Measurements from ENCODE around the gene RAPGEF6.

The RAPGEF6 gene

DNA sequence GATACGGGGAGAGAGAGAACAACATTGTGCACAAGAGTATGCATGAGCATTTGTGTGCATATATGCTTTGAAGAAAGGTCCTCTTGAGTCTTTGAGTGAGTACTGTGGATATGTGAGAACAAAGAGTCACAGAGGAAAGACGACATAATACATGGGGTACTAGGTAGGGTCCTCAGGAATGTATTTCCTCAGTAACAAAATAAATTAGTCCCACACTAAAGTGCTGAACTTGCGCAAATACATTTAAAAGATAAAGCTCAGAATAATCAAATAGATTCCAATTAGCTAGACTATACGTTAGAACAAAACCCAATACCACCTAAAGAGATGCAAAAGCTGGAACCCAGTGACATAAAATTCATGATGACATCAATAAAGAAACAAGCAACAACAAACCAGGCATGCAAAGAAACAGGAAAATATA is 70.8 kb downstream of the RAPGEF6 start:
- Histone ChIP-seq H3K4me1 (ENCODE audit: control insufficient read depth in 1 of 2, insufficient read depth in 2 of 2, low read length in 2 of 2) (peaks cover 2% of the 10 kb centered on the region in 2 experiments), H3K18ac (ENCODE audit: low read length) (no peak overlapping the region), H3K27ac (ENCODE audit: low read depth, low read length) (no peak overlapping the region), H3K4ac (ENCODE audit: low read depth, low read length) (no peak overlapping the region), H2BK12ac (ENCODE audit: low read length) (no peak overlapping the region), H3K79me1 (ENCODE audit: low read length) (no peaks in the 10 kb centered on the region), H3K79me2 (ENCODE audit: control insufficient read depth, insufficient read depth, low read length, poor library complexity) (no peaks in the 10 kb centered on the region), H3K9me3 (ENCODE audit: insufficient read depth, low read depth, low read length) (no peaks in the 10 kb centered on the region), H3K36me3 (ENCODE audit: control insufficient read depth in 1 of 2, insufficient read depth in 2 of 2, low read length in 2 of 2) (no peaks in the 10 kb centered on the region), H2BK120ac (ENCODE audit: insufficient read depth, low read length, poor library complexity) (no peak overlapping the region), H3K4me2 (ENCODE audit: low read length) (no peak overlapping the region), H4K12ac (ENCODE audit: low read depth, low read length) (no peak overlapping the region), H3K27me3 (ENCODE audit: insufficient read depth, low read length) (no peaks in the 10 kb centered on the region), H3K4me3 (ENCODE audit: low read depth, low read length) (no peak overlapping the region), H4K8ac (ENCODE audit: low read depth, low read length) (no peak overlapping the region), H3K23ac (ENCODE audit: low read length) (no peak overlapping the region), H3K14ac (ENCODE audit: low read length) (no peak overlapping the region), H4K91ac (ENCODE audit: low read depth, low read length) (no peak overlapping the region), H2AK5ac (ENCODE audit: low read length) (no peak overlapping the region), H2BK5ac (ENCODE audit: low read depth, low read length, poor library complexity) (no peak overlapping the region), H3K9ac (ENCODE audit: low read length) (no peak overlapping the region), H2AFZ (ENCODE audit: insufficient read depth, low read length, poor library complexity) (no peak overlapping the region)
- no peak for DNase-seq
- WGBS (ENCODE audit: extremely low coverage, insufficient coverage, insufficient read length): no CpG with 5 or more reads among the region's 4 CpGs

DNA sequence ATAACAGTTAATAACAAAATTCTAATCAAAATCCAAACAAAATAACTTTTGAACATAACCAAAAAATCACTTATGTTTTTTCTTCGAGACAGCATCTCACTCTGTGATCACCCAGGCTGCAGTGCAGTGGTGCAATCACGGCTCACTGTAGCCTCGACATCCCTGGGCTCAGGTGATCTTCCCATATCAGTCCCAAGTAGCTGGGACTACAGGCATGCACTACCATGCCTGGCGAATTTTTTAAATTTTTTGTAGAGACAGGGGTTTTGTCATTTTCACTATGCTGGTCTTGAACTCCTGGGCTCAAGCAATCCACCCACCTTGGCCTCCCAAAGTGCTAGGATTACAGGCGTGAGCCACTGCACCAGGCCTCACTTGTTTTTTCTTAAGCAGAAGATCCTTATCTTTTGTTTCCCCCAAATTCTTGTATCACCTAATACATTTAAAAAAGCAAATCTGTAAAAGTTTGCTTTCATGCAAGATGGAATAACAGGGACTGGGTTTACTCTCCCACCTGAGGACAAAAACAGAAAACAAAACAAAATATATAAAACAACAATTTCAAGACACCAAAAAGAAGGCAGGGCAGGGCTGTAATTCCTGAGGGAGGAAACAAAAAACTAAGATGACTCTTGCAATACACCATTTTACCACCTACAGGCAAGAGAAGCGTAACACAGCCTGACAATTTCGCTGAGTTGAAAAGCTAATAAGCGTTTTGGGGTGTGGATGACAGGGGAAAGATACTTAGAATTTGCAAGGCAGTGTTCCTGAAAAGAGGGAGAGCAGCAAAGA is 71.4 kb downstream of the RAPGEF6 start:
- Histone ChIP-seq H3K27me3 (ENCODE audit: insufficient read depth, low read length) (no peaks in the 10 kb centered on the region), H2BK12ac (ENCODE audit: low read length) (no peak overlapping the region), H4K8ac (ENCODE audit: low read depth, low read length) (no peak overlapping the region), H3K27ac (ENCODE audit: low read depth, low read length) (no peak overlapping the region), H2BK5ac (ENCODE audit: low read depth, low read length, poor library complexity) (no peak overlapping the region), H2AK5ac (ENCODE audit: low read length) (no peak overlapping the region), H3K14ac (ENCODE audit: low read length) (no peak overlapping the region), H3K9ac (ENCODE audit: low read length) (no peak overlapping the region), H2AFZ (ENCODE audit: insufficient read depth, low read length, poor library complexity) (no peak overlapping the region), H3K18ac (ENCODE audit: low read length) (no peak overlapping the region), H3K9me3 (ENCODE audit: insufficient read depth, low read depth, low read length) (no peaks in the 10 kb centered on the region), H3K36me3 (ENCODE audit: control insufficient read depth in 1 of 2, insufficient read depth in 2 of 2, low read length in 2 of 2) (no peaks in the 10 kb centered on the region), H2BK120ac (ENCODE audit: insufficient read depth, low read length, poor library complexity) (no peak overlapping the region), H3K23ac (ENCODE audit: low read length) (no peak overlapping the region), H3K4me2 (ENCODE audit: low read length) (no peak overlapping the region), H3K4me3 (ENCODE audit: low read depth, low read length) (no peak overlapping the region), H4K91ac (ENCODE audit: low read depth, low read length) (no peak overlapping the region), H3K4ac (ENCODE audit: low read depth, low read length) (no peak overlapping the region), H3K4me1 (ENCODE audit: control insufficient read depth in 1 of 2, insufficient read depth in 2 of 2, low read length in 2 of 2) (peaks cover 2% of the 10 kb centered on the region in 2 experiments), H3K79me1 (ENCODE audit: low read length) (no peaks in the 10 kb centered on the region), H4K12ac (ENCODE audit: low read depth, low read length) (no peak overlapping the region), H3K79me2 (ENCODE audit: control insufficient read depth, insufficient read depth, low read length, poor library complexity) (no peaks in the 10 kb centered on the region)
- 100% methylated on average over 1 of the region's 8 CpGs for WGBS (ENCODE audit: extremely low coverage, insufficient coverage, insufficient read length)
- peak; percentile 54 to 78 for DNase-seq

DNA sequence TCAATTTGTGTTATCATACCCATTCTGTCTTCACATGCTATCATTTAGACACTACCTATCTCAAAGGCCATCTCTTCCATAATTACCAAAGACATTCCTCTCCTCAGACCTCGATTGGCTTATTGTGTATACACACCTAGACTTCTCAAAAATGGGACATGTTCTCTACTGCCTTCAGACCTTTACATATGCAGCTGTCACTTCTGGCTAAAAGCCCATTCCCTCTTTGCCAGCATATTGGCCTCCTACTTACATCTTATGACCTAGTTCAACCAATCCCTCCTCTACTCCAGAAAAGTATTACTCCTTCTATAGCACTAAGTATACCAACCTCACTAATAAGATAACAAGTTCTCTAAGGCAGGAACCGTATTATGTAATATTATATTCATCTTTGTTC is 84.4 kb downstream of the RAPGEF6 start:
- no peak overlapping the region for H3K23ac ChIP-seq (ENCODE audit: low read length)
- H3K9me3 ChIP-seq (ENCODE audit: insufficient read depth, low read depth, low read length): no peaks in the 10 kb centered on the region
- no peak overlapping the region for H3K9ac ChIP-seq (ENCODE audit: low read length)
- no peaks in the 10 kb centered on the region for H3K79me2 ChIP-seq (ENCODE audit: control insufficient read depth, insufficient read depth, low read length, poor library complexity)
- H3K4me3 ChIP-seq (ENCODE audit: low read depth, low read length): no peak overlapping the region
- H3K27me3 ChIP-seq (ENCODE audit: insufficient read depth, low read length): no peaks in the 10 kb centered on the region
- no peak overlapping the region for H4K8ac ChIP-seq (ENCODE audit: low read depth, low read length)
- WGBS (ENCODE audit: extremely low coverage, insufficient coverage, insufficient read length): no CpG with 5 or more reads among the region's 2 CpGs
- H2AK5ac ChIP-seq (ENCODE audit: low read length): no peak overlapping the region
- DNase-seq: no peak
- no peak overlapping the region for H3K27ac ChIP-seq (ENCODE audit: low read depth, low read length)
- H3K4me1 ChIP-seq (ENCODE audit: control insufficient read depth in 1 of 2, insufficient read depth in 2 of 2, low read length in 2 of 2): no peaks in the 10 kb centered on the region
- H4K12ac ChIP-seq (ENCODE audit: low read depth, low read length): no peak overlapping the region
- H3K14ac ChIP-seq (ENCODE audit: low read length): no peak overlapping the region
- no peak overlapping the region for H3K18ac ChIP-seq (ENCODE audit: low read length)
- H3K79me1 ChIP-seq (ENCODE audit: low read length): no peaks in the 10 kb centered on the region
- no peak overlapping the region for H2BK12ac ChIP-seq (ENCODE audit: low read length)
- no peak overlapping the region for H2BK5ac ChIP-seq (ENCODE audit: low read depth, low read length, poor library complexity)
- H3K4ac ChIP-seq (ENCODE audit: low read depth, low read length): no peak overlapping the region
- no peak overlapping the region for H3K4me2 ChIP-seq (ENCODE audit: low read length)
- no peak overlapping the region for H4K91ac ChIP-seq (ENCODE audit: low read depth, low read length)
- no peak overlapping the region for H2AFZ ChIP-seq (ENCODE audit: insufficient read depth, low read length, poor library complexity)
- peaks cover 0 to 3% of the 10 kb centered on the region in 2 experiments for H3K36me3 ChIP-seq (ENCODE audit: control insufficient read depth in 1 of 2, insufficient read depth in 2 of 2, low read length in 2 of 2)
- no peak overlapping the region for H2BK120ac ChIP-seq (ENCODE audit: insufficient read depth, low read length, poor library complexity)

DNA sequence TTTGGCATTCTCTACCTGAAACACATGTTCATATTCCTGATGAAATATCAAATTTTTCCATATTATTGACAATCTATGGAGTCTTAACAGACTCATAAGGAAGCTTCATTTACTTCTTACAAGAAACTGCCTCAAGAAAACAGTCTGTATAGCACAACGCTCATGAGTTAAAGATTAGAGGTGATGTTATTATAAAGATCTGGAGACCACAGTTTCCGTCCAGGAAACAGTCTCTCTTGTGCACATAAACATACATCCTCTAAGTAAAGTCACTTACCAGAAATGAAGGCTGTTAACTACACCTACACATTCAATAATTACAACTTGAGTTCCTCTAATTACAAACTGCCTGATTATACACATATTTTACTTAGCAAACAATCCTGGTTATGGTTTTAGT is 86.9 kb downstream of the RAPGEF6 start:
- Histone ChIP-seq H3K4me2 (ENCODE audit: low read length) (no peak overlapping the region), H4K8ac (ENCODE audit: low read depth, low read length) (no peak overlapping the region), H2BK12ac (ENCODE audit: low read length) (no peak overlapping the region), H3K79me2 (ENCODE audit: control insufficient read depth, insufficient read depth, low read length, poor library complexity) (no peaks in the 10 kb centered on the region), H3K14ac (ENCODE audit: low read length) (no peak overlapping the region), H4K12ac (ENCODE audit: low read depth, low read length) (no peak overlapping the region), H3K4ac (ENCODE audit: low read depth, low read length) (no peak overlapping the region), H3K23ac (ENCODE audit: low read length) (no peak overlapping the region), H2BK120ac (ENCODE audit: insufficient read depth, low read length, poor library complexity) (no peak overlapping the region), H4K91ac (ENCODE audit: low read depth, low read length) (no peak overlapping the region), H2AFZ (ENCODE audit: insufficient read depth, low read length, poor library complexity) (no peak overlapping the region), H3K27ac (ENCODE audit: low read depth, low read length) (no peak overlapping the region), H3K27me3 (ENCODE audit: insufficient read depth, low read length) (no peaks in the 10 kb centered on the region), H3K18ac (ENCODE audit: low read length) (no peak overlapping the region), H3K36me3 (ENCODE audit: control insufficient read depth in 1 of 2, insufficient read depth in 2 of 2, low read length in 2 of 2) (no peaks in the 10 kb centered on the region), H3K4me3 (ENCODE audit: low read depth, low read length) (no peak overlapping the region), H3K79me1 (ENCODE audit: low read length) (no peaks in the 10 kb centered on the region), H3K4me1 (ENCODE audit: control insufficient read depth in 1 of 2, insufficient read depth in 2 of 2, low read length in 2 of 2) (no peaks in the 10 kb centered on the region), H2AK5ac (ENCODE audit: low read length) (no peak overlapping the region), H2BK5ac (ENCODE audit: low read depth, low read length, poor library complexity) (no peak overlapping the region), H3K9ac (ENCODE audit: low read length) (no peak overlapping the region), H3K9me3 (ENCODE audit: insufficient read depth, low read depth, low read length) (no peaks in the 10 kb centered on the region)
- no CpG with 5 or more reads among the region's 2 CpGs for WGBS (ENCODE audit: extremely low coverage, insufficient coverage, insufficient read length)
- DNase-seq: no peak
